Measurements from ENCODE around the gene CDNF.

- TF ChIP-seq POLR2AphosphoS5 (IDR thresholded peaks at IDR 0.05; ENCODE audit: low read depth, low read length) (no peak), REST (IDR thresholded peaks at IDR 0.05; ENCODE audit: insufficient read depth in 1 of 2, low read depth in 2 of 2, low read length in 2 of 2) (no peak)
These were observed 23.0 kb upstream of the CDNF start for GRCh38 chr10:14860791-14861190.

Measured in PFSK-1 (cell line).